Measurements from ENCODE around the gene CIB4.

CIB4 gene

DNA sequence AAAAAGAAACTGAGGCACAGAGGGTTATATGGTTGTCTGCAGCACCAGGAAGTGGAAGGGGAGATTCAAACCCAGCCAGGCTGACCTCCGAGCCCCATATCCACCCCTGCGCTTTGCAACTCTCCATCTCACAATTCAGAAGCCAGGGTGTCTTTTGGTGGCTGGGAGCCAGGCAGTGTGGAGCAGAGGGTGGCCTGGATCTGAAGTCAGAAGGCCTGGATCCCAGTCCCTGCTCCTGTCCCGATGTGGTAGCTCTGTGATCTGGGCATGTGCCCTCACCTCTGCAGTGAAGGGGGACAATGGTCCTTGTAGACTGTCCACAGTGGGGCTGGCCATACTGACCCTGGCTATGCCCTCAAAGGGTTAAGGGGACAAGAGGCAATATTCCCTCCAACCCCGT is 57.0 kb downstream of the CIB4 start:
- no peak overlapping the region for H3K4me3 ChIP-seq (ENCODE audit: low read depth, low read length)
- DNase-seq (ENCODE audit: low read depth), result no peak
- TF ChIP-seq, protein P1, sequence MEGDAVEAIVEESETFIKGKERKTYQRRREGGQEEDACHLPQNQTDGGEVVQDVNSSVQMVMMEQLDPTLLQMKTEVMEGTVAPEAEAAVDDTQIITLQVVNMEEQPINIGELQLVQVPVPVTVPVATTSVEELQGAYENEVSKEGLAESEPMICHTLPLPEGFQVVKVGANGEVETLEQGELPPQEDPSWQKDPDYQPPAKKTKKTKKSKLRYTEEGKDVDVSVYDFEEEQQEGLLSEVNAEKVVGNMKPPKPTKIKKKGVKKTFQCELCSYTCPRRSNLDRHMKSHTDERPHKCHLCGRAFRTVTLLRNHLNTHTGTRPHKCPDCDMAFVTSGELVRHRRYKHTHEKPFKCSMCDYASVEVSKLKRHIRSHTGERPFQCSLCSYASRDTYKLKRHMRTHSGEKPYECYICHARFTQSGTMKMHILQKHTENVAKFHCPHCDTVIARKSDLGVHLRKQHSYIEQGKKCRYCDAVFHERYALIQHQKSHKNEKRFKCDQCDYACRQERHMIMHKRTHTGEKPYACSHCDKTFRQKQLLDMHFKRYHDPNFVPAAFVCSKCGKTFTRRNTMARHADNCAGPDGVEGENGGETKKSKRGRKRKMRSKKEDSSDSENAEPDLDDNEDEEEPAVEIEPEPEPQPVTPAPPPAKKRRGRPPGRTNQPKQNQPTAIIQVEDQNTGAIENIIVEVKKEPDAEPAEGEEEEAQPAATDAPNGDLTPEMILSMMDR (IDR thresholded peaks at IDR 0.05; ENCODE audit: control insufficient read depth, extremely low read depth, insufficient read depth), result no peak

GRCh38 chr2:26583381-26583911 is 57.7 kb downstream of the CIB4 start:
- no peak overlapping the region for H3K4me3 ChIP-seq (ENCODE audit: low read depth, low read length)
- no peak for DNase-seq (ENCODE audit: low read depth)
- TF ChIP-seq, protein P1 (IDR thresholded peaks at IDR 0.05; ENCODE audit: control insufficient read depth, extremely low read depth, insufficient read depth), result no peak

- TF ChIP-seq, protein P1 (IDR thresholded peaks at IDR 0.05; ENCODE audit: control insufficient read depth, extremely low read depth, insufficient read depth), result no peak
- H3K4me3 ChIP-seq (ENCODE audit: low read depth, low read length), result no peak overlapping the region
- no peak for DNase-seq (ENCODE audit: low read depth)
These were observed 58.3 kb downstream of the CIB4 start for GRCh38 chr2:26582890-26583289.

- TF ChIP-seq, protein P1 (IDR thresholded peaks at IDR 0.05; ENCODE audit: control insufficient read depth, extremely low read depth, insufficient read depth), result no peak
- no peak overlapping the region for H3K4me3 ChIP-seq (ENCODE audit: low read depth, low read length)
- no peak for DNase-seq (ENCODE audit: low read depth)
These were observed 58.9 kb downstream of the CIB4 start for GRCh38 chr2:26581991-26582842.

DNA sequence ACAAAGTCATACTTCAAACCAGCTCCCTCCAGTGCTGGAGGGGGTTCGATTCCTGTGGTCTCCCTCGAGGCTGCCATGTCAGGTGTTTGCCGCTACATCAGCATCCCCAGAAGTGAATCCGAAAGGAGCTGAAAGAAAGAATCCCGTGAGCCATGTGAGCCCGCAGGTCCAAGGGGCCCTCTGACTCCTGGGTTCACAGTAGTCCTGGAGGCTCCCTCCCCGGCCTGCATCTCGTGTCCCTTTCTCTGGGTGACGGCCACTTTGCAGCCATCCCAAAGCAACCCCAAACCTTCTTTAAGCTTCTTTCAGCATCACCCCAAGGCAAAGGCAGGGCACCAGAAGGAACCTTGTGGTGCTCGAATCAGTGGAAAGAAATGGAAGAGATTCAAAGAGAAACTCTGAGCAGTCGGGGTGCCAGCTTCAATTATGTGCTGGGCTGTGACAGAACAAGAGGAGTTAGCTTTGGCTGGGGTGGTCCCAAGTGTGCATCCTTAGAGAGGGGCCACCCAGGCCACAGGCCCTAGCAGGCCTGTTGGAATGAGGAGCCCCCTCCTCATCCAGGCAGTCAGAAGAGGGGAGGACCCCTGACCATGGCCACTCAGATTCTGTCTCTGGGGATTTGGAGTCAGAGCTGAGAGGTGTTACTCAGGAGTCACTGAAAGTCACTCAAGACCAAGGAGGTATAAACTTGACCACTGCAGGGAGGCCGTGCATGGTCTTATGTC is 59.7 kb downstream of the CIB4 start:
- H3K4me3 ChIP-seq (ENCODE audit: low read depth, low read length), result no peak overlapping the region
- no peak for DNase-seq (ENCODE audit: low read depth)
- TF ChIP-seq, protein P1 (IDR thresholded peaks at IDR 0.05; ENCODE audit: control insufficient read depth, extremely low read depth, insufficient read depth), result no peak

- no peak for DNase-seq (ENCODE audit: low read depth)
- H3K4me3 ChIP-seq (ENCODE audit: low read depth, low read length), result no peak overlapping the region
- TF ChIP-seq, protein P1 (IDR thresholded peaks at IDR 0.05; ENCODE audit: control insufficient read depth, extremely low read depth, insufficient read depth), result no peak
These were observed 60.4 kb downstream of the CIB4 start for GRCh38 chr2:26580751-26581150.

Data from LNCaP clone FGC (cell line).